GM19193 (cell line): ENCODE results near the gene JUND.
A peak's percentile ranks its signal among the peaks of the same experiment; 100 is the strongest.

ENCODE experiments used
- POLR2A ChIP-seq: IDR thresholded peaks from 4 replicates; pipeline ENCODE4 v1.6.1; 2011; ENCODE audit not compliant: insufficient read depth, insufficient read length; ENCODE audit errors: extremely low read depth

The JUND gene

GRCh38 chr19:18284712-18285360 lies 3.4 kb upstream of the JUND start:
- peak; percentile 33 for TF ChIP-seq POLR2A

GRCh38 chr19:18283338-18283737 lies 1.9 kb upstream of the JUND start:
- no peak for TF ChIP-seq POLR2A

GRCh38 chr19:18282788-18283141 lies 1.3 kb upstream of the JUND start:
- TF ChIP-seq POLR2A: no peak

DNA sequence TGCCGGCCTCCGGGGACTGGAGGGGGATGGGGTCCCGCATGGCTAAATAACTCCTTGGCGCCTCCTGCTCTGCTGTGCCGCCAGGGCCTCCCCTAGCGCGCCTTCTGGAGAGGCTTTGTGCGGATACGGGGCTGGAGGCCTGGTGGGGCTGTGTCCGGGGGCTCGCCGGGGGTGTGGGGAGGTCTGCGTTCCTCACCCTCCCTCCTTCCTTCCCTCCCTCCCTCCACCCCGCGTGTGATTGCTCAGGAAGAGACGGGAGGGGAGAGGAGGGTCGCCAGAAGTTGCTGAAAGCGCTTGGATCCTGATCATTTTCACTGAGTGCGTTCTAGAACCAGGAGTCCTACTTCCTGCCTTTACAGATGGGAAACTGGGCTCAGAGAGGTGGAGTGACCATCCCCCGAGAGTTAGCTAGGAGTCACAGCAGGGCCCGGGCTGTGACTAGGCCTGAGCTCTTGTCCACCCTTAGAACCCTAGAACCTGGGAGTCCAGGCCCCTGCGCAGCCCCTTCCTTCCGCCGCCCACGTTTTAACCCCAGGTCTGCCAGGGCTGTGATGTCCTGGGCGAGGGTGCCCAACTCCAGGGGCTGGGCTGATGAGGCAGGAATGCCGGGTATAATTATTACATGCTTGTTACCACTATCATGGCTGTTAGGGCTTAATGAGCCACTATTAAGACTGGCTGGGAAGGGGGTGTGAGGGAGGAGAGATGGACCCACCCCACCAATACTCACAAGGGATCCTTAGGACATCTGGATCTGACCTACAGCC lies 782 bp upstream of the JUND start:
- TF ChIP-seq POLR2A: no peak

GRCh38 chr19:18280247-18281081 lies 958 bp downstream of the JUND start:
- peak; percentile 84 for TF ChIP-seq POLR2A

GRCh38 chr19:18279516-18280246 lies 1.7 kb downstream of the JUND start:
- peak; percentile 52 for TF ChIP-seq POLR2A

DNA sequence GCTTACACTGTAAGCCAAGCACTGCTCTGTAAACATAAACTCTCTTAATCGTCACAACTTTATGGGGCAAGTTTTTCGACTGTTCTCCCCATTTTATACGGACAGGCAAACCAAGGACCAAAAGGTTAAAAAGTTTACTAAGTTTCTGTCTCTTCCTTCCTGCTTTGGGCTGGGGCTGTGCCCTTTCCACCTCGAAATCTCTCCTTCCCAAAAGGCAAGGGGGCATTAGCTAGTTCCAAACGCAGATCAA lies 2.2 kb downstream of the JUND start:
- no peak for TF ChIP-seq POLR2A

DNA sequence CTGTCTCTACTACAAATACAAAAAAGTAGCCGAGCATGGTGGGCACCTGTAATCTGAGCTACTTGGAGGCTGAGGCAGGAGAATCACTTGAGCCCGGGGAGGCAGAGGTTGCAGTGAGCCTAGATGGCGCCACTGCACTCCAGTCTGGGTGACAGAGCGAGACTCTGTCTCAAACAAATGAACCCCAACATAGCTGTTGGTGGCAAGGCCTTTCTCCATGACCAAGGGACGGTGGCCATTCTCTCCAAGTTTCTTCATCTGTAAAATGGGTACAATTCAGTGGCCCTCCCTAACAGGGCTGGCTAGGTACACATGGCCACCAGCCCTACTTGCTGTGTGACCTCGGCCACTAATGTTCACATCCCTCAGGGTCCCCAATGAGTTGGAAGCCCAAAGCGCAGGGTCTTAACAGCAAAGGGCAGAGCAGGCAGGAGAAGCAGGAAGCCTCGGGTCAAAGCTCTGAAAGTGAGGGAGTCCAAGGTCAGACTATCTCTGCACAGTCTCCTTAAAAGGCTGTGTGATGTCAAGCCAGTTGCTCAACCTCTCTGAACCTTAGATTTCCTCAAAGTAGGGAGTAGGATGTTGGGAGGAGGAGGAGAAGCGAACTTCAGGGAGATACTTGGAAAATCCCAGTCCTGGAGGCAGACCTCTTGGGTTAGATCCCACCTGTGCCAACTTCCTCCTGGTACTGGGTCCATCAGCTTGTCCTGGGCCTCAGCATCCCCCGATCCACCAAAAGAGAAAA lies 2.7 kb downstream of the JUND start:
- TF ChIP-seq POLR2A: peak; percentile 35

GRCh38 chr19:18274781-18275356 lies 6.6 kb downstream of the JUND start:
- no peak for TF ChIP-seq POLR2A

GRCh38 chr19:18274219-18274780 lies 7.1 kb downstream of the JUND start, which contains the start of gene IQCN:
IQCN (minus strand) TSS chr19:18274452; CDS start chr19:18269478, 4,974 bp downstream.
- no peak for TF ChIP-seq POLR2A

- TF ChIP-seq POLR2A: no peak
Observed at GRCh38 chr19:18273561-18274218, 7.7 kb downstream of the JUND start.

- TF ChIP-seq POLR2A: no peak
Observed at GRCh38 chr19:18271433-18271841, 10.0 kb downstream of the JUND start.

GRCh38 chr19:18270326-18270725 lies 11.1 kb downstream of the JUND start:
- TF ChIP-seq POLR2A: no peak

DNA sequence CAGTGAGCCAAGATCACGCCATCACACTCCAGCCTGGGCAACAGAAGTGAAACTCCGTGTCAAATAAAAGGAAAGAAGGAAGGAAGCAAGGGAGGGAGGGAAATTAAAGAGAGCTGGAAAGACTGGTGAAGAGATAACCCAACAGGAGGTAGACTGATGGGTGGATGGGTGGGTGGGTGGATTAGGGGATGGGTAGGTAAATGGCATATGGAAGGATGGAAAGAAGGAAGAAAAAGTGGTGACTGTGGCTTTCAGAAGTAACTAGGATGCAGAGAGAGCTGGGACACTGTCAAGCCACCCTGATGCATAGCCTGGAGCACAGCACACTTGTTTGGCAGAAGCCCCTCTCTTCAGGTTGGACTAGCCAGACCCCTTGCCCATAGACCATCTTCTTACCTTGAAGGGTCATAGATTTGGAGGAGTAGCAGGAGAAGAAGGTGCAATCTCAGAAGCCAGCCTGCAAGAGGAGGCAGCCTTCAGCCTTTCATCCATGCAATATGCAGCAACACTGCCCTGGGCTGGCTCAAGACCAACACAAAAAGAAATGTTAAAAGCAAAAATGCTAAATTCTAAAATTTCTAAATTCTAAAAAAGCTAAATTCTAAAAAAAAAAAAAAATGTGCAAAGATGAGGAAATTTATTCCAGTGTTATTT lies 12.2 kb downstream of the JUND start:
- TF ChIP-seq POLR2A: no peak
